GM18499 (cell line): ENCODE measurements around the gene EEF2K.
A peak's percentile ranks its signal among the peaks of the same experiment; 100 is the strongest.
"Not testable (repeated sequence)": the region's sequence is repeated elsewhere in the genome, so short reads cannot be mapped to it uniquely, and the experiment has no call there.

Source experiments
- ATAC-seq: cut with Tn5 transposase; IDR thresholded peaks from one replicate; pipeline ENCODE4 v1.9.1; 2021; ENCODE audit warnings: moderate number of reproducible peaks; ENCODE audit not compliant: insufficient read depth, unreplicated experiment

EEF2K gene

DNA sequence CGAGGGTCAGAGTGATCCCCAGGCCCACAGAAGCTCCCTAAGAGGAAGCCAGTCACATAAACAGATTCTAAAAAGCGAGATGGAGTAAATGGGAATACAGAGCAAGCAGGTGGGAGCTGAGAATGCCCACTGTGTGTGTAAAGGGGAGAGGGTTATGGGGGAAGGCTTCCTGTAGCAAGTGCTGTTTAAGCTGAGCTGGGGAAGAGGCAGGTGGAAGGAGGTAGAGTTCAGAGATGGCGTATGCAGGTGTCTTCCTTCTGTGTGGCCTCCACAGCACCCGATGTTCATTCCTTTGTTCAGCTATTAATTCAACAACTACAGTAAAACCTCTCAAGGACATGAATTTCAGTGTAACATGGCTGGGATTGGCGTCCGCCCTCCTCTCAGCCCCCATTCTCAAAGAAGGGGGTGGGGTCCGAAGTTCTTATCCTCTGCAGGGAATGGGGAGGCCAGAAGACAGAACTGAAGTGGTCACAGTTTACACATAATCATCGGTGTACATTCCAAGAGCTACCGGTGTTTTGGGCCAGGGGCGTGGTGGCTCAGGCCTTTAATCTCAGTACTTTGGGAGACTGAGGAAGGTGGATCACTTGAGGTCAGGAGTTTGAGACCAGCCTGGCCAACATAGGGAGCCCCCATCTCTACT lies 1.8 kb downstream of the EEF2K start:
- no peak for ATAC-seq

DNA sequence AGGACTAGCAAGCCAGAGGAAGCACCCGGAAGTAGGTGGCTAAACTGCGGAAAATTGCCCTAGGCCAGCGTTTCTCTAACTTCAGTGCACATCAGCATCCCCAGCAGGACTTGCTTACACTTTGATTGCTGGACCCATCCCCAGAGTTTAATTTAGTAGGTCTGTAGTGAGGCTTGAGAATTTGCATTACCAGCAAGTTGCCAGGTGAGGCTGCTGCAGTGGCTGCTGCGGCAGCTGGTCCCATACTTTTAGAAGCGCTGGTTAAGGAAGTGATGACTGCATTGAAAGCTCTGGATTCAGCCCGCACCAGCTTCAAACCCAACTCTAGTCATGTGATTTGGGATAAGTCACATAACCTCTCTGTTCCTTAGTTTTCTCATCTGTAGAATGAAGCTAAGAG lies 4.2 kb downstream of the EEF2K start:
- ATAC-seq: no peak

DNA sequence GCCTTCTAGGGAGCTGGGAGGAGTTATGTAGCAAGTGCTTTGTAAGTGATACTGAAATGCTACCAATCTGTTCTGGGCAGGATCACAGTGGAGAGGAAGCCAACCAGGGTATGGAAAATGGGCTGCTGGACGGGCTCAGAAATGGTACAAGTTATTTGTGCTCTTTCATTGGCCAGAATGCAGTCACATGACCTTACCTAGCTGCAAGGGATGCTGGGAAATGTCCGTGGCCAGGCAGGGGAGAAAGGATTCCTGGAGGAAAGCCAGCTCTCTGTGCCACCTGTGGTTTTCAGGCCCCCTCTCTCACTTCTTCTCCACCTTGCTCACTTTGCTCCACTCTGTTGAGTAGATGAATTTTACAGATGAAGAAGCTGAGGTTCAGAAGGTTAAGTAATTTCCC lies 4.8 kb downstream of the EEF2K start:
- ATAC-seq: no peak

DNA sequence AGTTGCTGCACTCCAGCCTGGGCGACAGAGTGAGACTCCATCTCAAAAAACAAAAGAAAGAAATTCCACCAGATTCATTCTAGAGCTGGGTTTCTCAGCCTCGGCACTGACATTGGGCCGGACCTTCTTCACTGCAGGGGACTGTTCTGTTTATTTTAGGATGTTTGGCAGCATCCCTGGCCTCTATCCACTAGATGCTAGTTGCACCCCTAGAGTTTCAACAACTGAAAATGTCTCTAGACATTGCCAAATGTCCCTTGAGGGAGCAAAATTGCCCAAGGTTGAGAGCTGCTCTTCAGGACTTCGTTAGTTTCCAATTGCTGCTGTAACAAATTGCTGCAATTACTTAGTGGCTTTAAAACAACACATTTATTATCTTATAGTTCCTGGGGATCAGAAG lies 7.2 kb downstream of the EEF2K start:
- ATAC-seq: no peak

DNA sequence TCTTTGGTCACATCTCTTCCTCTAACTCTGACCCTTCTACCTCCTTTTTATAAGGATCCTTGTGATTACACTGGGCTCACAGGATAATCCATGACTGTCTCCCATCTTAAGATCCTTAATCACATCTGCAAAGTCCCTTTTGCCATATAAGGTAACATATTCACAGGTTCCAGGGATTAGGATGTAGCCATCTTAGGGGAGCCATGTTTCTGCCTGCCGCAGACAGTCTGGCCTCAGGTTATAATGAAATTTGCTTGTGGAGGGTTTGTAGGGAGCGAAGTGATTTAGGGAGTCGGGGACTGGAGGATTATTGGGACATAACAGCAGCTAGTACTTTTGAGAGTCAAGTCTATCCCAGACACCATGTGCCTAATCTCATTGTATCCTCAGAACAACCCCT lies 7.7 kb downstream of the EEF2K start:
- ATAC-seq: no peak

DNA sequence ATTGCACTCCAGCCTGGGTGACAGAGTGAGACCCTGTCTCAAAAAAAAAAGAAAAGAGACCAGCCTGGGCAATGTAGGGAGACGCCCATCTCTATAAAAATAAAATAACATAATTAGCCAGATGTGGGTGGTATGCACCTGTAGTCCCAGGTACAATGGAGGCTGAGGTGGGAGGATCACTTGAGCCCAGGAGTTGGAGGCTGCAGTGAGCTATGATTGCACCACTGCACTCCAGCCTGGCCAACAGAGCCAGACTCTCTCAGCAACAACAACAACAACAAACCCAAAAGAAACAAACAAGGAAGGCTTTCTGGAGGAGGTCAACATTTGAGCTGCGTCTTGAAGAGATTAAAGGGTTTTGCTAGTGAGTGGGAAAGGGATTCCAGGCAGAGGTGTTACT lies 8.3 kb downstream of the EEF2K start:
- no peak for ATAC-seq

DNA sequence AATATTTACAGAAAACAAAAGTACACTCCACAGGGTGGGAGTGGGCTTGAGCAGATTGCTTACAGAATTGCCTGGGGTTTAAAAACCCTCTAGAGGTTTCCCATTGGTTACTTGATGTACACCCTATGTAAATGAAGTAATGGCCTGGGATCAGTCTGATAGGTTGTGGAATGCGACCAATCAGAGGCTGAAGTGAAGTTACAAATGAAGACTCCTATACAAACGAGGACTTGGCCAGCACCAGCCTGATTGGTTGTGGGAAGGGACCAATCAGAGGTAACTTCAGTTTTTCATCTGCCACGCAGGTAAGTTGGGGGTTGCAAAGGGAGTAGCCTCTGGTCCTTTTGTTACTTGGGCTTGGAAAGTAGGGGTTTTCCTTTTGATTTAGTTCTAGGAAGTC lies 8.8 kb downstream of the EEF2K start:
- no peak for ATAC-seq

DNA sequence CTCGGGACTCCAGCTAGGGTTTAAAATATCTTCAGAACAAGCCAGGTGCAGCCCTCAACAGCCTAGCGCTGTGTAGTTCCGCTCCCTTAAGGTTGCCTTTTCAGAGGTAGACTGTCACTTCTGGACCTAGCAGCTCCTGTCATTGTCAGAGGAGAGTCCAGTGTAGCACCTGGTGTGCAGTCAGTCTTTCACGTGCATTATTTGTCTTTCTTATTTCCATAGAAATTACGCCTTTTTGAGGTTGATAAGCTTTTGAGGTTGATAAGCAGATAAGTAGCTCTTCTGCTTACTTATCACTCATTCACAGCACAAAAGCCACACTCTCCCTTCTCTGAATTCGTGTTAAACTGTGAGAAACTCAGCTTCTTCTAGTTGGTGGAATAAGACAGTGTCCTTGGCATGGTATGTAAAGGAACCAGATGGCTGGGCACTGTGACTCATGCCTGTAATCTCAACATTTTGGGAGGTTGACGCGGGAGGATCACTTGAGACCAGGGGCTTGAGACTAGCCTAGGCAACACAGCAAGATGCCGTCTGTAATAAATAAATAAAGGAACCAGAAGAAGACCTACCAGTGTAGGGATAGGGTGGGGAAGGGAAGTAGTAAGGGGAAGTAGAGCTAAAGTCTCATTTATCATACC lies 10.2 kb downstream of the EEF2K start:
- ATAC-seq: no peak

DNA sequence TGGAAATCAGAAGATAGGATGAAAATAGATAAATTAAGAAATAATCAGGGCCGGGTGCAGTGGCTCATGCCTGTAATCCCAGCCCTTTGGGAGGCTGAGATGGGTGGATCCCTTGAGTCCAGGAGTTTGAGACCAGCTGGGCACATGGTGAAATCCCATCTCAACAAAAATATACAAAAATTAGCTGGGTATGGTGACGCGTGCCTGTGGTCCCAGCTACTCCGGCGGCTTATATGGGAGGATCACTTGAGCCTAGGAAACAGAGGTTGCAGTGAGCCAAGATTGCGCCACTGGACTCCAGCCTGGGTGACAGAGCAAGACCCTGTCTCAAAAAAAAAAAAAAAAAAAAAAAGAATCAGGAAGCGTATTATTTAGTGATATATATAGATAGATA lies 10.8 kb downstream of the EEF2K start:
- ATAC-seq: not testable (repeated sequence)

DNA sequence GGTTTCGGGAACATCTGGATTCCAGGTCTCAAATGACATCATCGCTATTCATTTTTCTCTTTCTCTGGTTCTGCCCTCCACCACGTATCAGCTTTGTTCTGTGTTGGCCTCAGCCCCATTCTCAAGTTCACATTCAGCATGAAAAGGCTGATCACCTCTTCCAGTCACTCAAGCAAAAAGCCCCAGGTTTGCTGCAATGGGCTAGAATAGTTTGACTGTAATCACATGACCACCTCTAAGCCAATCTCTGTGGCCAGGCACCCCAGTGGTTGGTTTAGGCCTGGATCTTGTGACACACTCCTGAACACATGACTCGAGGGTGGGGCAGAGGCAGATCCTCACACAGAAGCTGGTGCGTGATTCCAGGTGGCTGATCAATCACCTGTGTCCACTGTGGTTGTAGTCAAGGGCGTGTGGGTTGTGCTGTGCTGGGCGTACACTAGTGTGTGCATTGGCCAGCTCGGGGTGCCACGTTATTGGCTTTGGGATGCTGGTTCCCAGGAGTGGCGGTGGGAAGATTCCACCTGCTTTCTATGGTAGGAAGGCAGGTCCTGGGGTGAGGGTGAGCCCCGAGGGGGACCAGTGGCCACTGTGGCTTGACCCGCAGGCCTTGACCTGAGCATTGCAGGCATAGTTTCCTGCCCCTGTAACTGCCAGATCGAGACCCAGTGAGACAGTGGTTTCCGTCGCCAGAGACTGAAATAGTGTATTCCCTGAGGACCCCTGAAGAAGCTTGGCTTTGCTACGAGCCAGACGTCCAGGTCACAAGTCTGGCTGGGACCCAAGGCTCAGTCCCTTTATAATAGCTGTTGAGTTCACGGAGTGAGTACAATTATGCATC lies 12.0 kb downstream of the EEF2K start:
- ATAC-seq: peak; percentile 71

DNA sequence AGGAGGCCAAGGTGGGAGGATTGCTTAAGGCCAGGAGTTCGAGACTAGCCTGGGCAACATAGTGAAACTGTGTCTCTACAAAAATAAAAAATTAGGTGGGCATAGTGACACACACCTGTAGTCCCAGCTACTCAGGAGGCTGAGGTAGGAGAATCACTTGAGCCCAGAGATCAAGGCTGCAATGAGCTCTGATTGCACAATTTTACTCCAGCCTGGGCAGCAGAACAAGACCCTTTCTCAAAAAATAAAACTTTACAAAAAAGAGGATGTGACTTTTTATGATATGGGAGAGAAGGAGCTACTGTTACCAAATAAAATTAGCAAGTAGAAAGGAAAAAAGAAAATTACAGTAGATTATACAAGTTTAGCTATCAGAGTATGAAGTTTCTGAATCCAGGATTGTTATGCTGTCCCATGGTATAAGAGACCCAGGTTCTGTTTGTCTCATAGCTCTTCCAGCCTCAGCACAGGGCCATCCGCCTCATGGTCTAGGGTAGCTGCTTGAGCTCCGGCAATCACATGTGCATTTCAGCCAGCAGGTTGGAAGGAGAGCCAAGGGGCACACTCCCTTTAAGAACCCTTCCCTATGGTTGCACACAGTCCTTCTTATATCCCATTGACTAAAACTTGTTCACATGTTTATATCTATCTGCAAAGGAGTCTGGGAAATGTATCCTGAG lies 13.5 kb downstream of the EEF2K start:
- no peak for ATAC-seq

DNA sequence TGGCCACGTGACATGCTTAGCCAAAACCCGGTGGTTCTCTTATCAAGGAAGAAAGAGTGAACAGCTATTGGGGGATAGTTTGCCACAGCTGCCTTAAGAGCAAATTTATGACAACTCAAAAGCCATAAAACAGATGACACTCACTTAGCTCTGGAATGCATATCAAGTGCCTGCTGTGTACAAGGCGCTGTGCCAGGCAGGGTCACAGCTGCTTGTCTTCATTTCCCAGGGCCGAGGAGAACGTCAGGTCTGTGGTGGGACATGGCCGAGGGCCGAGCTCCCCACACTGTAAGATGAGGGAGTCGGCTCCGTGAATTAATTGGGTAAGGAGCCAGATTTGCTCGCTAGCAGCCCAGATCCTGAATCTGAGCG lies 14.0 kb downstream of the EEF2K start:
- no peak for ATAC-seq

DNA sequence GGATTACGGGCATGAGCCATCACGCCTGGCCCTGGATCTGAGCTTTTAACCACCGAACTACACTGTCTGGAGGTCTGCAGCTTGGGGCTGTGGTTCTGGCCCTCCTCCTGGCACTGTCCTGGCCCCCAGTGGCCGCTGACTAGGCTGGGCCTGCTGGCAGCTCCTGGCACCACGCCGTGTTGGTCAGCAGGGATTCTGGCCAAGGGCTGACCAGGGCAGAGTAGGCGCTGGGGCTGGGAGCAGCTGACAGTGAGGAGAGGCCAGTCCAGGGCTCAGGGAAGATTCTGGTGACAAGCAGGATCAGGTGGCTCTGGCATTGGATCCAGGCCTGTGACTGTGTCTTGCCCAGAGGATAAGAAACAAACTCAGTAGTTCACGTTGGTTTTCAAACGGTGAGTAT lies 14.6 kb downstream of the EEF2K start:
- no peak for ATAC-seq

DNA sequence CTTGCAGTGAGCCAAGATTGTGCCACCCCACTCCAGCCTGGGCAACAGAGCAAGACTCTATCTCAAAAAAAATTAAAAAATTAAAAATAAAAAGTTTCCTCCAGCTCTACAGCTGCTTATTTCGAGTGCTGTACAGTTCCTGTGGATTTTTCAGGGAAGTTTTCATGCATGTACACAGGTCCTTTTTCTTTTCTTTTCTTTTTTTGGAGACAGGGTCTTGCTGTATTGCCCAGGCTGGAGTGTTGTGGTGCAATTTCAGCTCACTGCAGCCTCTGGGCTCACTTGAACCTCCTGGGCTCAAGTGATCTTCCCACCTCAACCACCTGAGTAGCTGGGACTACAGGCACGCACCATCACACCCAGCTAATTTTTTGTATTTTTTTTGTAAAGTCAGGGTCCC lies 15.9 kb downstream of the EEF2K start:
- no peak for ATAC-seq

DNA sequence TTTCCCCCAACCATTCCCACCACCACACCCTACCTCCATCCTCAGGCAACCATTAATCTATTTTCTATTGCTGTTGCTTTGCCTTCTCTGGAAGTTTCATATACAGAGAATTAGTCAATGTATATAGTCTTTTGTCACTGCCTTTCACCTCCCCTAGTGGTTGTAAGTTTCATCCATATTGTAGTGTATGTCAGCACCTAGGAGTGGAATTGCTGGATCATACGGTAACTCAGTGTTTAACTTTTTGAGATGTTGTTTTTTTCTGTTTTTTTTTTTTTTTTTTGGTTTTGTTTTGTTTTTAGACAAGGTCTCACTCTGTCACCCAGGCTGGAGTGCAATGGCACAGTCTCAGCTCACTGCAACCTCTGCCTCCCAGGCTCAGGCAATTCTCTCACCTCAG lies 16.9 kb downstream of the EEF2K start:
- ATAC-seq: no peak

DNA sequence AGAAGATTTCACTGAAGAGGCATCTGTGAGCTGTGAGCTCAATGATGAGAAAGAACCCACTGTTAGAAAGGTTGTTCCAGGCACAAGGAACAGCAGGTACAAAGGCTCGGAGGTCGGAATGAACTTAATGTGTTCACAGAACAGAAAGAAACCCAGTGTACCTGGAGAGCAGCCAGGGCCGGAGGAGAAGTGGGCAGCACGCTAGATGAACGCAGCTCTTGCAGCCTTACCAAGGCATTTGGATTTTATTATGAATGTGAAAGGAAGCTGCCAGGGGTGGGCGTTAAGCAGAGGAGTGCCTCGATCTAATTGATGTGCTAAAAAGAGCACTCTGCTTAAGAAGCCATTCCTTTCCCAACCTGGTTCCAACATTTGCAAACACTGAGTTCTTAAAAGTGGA lies 19.0 kb downstream of the EEF2K start:
- no peak for ATAC-seq

DNA sequence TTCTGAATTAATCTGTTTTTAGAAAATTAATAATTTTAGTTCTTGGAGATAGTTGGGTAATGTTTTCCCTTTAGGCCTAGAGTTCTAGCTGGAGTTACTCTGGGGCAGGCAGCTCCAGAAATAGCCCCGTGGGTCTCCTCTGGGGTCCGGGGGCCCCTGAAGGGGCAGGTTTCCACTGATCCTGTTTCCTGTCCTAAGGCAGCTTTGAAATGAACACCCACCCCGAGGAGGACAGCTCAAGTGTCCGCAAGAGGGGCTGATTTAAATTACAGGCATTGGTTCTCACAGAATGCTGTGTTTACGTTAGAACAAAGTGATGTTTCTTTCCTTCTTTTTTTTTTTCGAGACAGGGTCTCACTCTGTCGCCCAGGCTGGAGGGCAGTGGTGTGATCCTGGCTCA lies 23.8 kb downstream of the EEF2K start:
- ATAC-seq: no peak

DNA sequence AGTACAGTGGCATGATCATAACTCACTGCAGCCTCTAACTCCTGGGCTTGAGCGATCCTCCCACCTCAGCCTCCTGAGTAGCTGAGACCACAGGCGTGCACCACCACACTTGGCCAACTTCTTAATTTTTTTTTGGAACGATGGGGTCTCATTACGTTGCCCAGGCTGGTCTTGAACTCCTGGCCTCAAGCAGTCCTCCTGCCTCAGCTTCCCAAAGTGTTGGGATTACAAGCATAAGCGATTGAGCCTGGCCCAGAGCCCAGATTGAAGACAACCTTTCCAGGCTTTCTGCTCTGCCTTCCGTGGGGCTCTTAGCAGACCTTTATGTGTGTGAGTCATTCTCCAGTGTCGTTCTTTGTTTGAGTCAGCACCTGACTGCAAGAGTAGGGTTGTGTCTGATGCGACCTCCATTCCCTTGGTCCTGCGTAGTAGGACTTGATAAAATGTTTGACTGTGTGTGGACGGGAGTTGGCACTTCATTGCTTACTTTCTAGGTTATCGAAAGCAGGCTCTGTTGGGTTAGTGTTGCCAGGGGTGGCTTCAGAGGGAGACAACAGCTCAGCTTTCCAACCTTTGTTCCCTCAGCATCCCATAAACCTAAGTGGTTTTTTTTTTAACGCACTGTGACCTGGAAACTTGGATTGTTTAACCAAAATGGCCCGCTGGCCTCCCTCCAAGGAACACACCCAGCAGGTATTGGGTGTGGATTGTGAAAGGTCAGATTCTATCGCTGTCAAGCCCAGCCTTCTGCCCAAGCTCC lies 26.4 kb downstream of the EEF2K start:
- ATAC-seq: no peak

DNA sequence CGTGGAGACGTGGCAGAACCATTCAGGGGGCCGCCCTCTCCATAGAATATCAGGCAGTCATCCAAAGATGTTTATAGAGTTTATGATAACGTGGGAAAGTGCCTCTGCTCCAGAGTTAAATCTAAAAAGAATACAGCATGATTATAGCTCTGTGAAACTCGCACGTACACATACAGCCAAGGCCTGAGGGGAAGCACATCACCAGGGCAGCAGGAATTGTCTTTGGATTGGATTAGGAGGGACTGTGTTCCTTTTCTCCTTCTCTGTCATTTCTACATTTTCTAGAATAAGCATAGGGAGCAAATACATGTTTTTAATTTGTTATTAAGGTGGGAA lies 26.9 kb downstream of the EEF2K start:
- ATAC-seq: no peak
